KMS-11 (cell line): Measurements from ENCODE around the gene CDK19.

ENCODE experiments used
- H2AFZ ChIP-seq: fragments of 200-600 bp; sonication (generic); 2 replicates; pipeline ENCODE4 v1.6.1; 2016; ENCODE audit warnings: antibody characterized with exemption, mixed run types, low read depth
- H3K27ac ChIP-seq: fragments of 200-600 bp; sonication (generic); 2 replicates; pipeline ENCODE4 v1.6.1; 2016; ENCODE audit warnings: mild to moderate bottlenecking, mixed run types
- H3K27me3 ChIP-seq: fragments of 200-600 bp; sonication (generic); 2 replicates; pipeline ENCODE4 v1.6.1; 2017; ENCODE audit warnings: mild to moderate bottlenecking, low read depth, mixed run types, moderate library complexity; ENCODE audit not compliant: insufficient read depth
- H3K36me3 ChIP-seq: fragments of 200-600 bp; sonication (generic); 2 replicates; pipeline ENCODE4 v1.6.1; 2017; ENCODE audit warnings: mild to moderate bottlenecking, mixed run types; ENCODE audit not compliant: insufficient read depth
- H3K4me1 ChIP-seq: fragments of 200-600 bp; sonication (generic); 2 replicates; pipeline ENCODE4 v1.6.1; 2016; ENCODE audit warnings: mild to moderate bottlenecking, low read depth, mixed run types; ENCODE audit not compliant: poor library complexity, severe bottlenecking
- H3K4me2 ChIP-seq: fragments of 200-600 bp; sonication (generic); 2 replicates; pipeline ENCODE4 v1.7.0; 2016; ENCODE audit warnings: mild to moderate bottlenecking, mixed run types
- H3K4me3 ChIP-seq: fragments of 200-600 bp; sonication (generic); IDR thresholded peaks from 2 replicates; pipeline ENCODE4 v1.6.1; 2017; ENCODE audit warnings: low read depth, low read length, mixed read lengths; ENCODE audit not compliant: insufficient read depth
- H3K79me2 ChIP-seq: fragments of 200-600 bp; sonication (generic); 2 replicates; pipeline ENCODE4 v1.6.1; 2016; ENCODE audit warnings: low read depth, mixed run types; ENCODE audit not compliant: insufficient read depth
- H3K9ac ChIP-seq: fragments of 200-600 bp; sonication (generic); 2 replicates; pipeline ENCODE4 v1.6.1; 2016; ENCODE audit warnings: mild to moderate bottlenecking, mixed run types
- H4K20me1 ChIP-seq: fragments of 200-600 bp; sonication (generic); 2 replicates; pipeline ENCODE4 v1.6.1; 2016; ENCODE audit warnings: mild to moderate bottlenecking, mixed run types; ENCODE audit not compliant: insufficient read depth
- TF ChIP-seq, protein P1 (sequence below): fragments of 200-600 bp; sonication (generic); conservative IDR thresholded peaks from 2 replicates; pipeline ENCODE4 v1.6.1; 2017; ENCODE audit warnings: low read depth, mild to moderate bottlenecking, antibody characterized with exemption, low read length, moderate library complexity, mixed read lengths

CDK19 gene

DNA sequence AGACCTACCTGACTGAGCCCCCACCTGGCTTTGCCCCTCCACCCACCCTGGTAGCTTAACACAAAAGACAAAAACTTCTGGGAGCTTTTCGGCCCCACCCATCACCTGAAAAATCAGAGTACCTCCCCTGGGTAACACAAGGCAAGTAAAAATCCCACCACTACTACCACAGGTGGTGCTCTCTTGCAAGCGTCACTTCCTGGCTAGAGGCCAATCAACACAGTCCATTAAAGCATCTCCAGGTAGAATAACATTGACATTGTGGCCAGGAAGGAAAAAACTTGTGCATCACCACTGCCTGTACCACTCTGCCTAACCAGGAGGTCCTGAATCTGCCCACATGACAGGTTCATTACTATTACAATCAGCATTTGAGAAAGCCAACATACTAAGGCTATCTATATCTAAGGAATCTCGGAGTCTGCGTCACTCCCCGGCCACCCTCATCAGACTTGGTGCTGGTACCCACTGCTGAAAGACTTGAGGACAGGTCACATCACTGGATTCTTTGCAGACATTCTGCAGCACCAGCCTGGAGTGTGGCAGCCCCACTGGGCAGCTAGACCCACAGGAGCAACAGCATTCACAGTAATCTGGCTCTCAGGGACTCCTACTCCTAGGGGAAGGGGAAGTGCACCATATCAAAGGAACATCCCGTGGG is 125.9 kb downstream of the CDK19 start:
- Histone ChIP-seq H3K4me2 (no peak overlapping the region), H2AFZ (no peak overlapping the region), H3K4me3 (no peak overlapping the region), H3K4me1 (no peaks in the 10 kb centered on the region), H3K79me2 (no peaks in the 10 kb centered on the region), H4K20me1 (no peaks in the 10 kb centered on the region), H3K9ac (no peak overlapping the region), H3K27me3 (no peaks in the 10 kb centered on the region), H3K27ac (no peak overlapping the region), H3K36me3 (no peaks in the 10 kb centered on the region)
- TF ChIP-seq, protein P1, sequence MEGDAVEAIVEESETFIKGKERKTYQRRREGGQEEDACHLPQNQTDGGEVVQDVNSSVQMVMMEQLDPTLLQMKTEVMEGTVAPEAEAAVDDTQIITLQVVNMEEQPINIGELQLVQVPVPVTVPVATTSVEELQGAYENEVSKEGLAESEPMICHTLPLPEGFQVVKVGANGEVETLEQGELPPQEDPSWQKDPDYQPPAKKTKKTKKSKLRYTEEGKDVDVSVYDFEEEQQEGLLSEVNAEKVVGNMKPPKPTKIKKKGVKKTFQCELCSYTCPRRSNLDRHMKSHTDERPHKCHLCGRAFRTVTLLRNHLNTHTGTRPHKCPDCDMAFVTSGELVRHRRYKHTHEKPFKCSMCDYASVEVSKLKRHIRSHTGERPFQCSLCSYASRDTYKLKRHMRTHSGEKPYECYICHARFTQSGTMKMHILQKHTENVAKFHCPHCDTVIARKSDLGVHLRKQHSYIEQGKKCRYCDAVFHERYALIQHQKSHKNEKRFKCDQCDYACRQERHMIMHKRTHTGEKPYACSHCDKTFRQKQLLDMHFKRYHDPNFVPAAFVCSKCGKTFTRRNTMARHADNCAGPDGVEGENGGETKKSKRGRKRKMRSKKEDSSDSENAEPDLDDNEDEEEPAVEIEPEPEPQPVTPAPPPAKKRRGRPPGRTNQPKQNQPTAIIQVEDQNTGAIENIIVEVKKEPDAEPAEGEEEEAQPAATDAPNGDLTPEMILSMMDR = no peak

DNA sequence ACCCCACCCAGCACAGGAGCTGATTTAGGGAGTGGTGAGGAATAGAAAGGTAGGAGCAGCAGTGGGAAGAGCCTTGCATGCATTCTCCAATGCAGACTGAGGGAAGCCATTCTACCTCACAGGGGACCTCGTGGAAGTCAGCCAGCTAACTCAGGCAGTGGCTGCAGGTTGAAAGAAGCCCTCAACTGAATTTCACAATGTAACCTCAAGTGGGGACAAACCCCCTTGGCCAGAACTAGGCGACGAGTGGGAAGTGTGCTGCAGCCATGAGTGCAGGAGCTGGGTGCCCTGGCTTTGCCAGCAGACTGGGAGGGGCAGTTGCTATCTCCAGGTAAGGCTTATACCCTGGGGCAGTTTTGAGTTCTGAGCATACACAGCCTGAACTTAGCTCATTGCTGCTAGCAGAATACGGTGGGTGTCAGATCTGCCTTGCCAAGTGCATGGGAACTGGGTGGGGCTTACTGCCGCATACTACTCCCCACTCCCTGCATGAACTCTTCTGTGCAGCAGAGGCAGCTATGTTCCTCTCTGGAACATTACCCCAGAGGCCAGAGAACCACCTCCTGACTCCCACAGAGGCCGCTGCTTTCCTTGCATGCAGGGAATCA is 126.5 kb downstream of the CDK19 start:
- TF ChIP-seq, protein P1 = no peak
- no peaks in the 10 kb centered on the region for H3K79me2 ChIP-seq
- no peak overlapping the region for H3K4me2 ChIP-seq
- H3K27me3 ChIP-seq = no peaks in the 10 kb centered on the region
- H3K9ac ChIP-seq = no peak overlapping the region
- no peaks in the 10 kb centered on the region for H3K36me3 ChIP-seq
- H2AFZ ChIP-seq = no peak overlapping the region
- H4K20me1 ChIP-seq = no peaks in the 10 kb centered on the region
- no peak overlapping the region for H3K4me3 ChIP-seq
- no peak overlapping the region for H3K27ac ChIP-seq
- H3K4me1 ChIP-seq = no peaks in the 10 kb centered on the region

DNA sequence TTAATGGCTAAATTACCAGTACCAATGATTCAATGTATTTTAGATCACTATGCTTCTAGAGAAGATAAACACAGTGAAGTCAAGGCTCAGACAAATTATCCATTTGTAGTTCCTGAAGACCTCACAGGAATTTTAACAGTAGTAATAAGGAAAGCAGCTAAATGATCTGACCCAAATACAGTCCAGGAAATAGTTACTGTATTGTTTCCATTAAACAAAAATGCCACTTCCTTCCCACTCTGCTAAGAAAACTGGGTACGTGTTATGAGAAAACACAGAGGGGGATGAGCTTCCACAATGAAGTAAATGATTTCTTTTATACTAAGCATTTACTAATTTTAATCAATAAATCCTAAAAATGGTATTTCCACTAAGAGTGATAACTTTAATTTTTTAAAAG is 127.9 kb downstream of the CDK19 start:
- Histone ChIP-seq H3K4me1 (peaks cover 3% of the 10 kb centered on the region), H4K20me1 (no peaks in the 10 kb centered on the region), H3K79me2 (no peaks in the 10 kb centered on the region), H3K36me3 (no peaks in the 10 kb centered on the region), H3K27ac (no peak overlapping the region), H3K27me3 (no peaks in the 10 kb centered on the region), H2AFZ (no peak overlapping the region), H3K4me2 (no peak overlapping the region), H3K4me3 (no peak overlapping the region), H3K9ac (no peak overlapping the region)
- TF ChIP-seq, protein P1 = no peak

DNA sequence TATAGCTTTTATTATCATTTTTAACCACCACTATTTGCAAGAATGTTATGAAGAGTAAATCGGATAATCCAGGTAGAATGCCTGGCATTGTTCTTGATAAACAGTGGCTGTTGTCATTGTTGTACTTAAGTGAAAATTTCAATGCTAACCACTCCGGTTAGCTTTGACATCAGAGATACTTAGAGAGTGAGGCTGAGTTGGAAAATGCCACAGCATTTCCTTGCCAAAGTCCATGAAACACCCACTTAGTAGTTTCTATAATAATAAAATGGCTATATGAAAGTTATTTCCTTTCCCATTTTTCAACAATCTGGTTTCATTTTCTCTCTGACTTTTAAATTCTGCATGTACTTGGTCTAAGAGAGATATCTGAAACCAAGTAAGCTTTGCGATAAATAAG is 132.0 kb downstream of the CDK19 start:
- H2AFZ ChIP-seq = no peak overlapping the region
- H3K4me2 ChIP-seq = no peak overlapping the region
- H3K9ac ChIP-seq = no peak overlapping the region
- no peaks in the 10 kb centered on the region for H3K79me2 ChIP-seq
- H3K4me3 ChIP-seq = no peak overlapping the region
- H3K27me3 ChIP-seq = no peaks in the 10 kb centered on the region
- TF ChIP-seq, protein P1 = no peak
- no peak overlapping the region for H3K27ac ChIP-seq
- no peaks in the 10 kb centered on the region for H3K36me3 ChIP-seq
- no peaks in the 10 kb centered on the region for H4K20me1 ChIP-seq
- H3K4me1 ChIP-seq = peaks cover 6% of the 10 kb centered on the region
